Hematopoietic multipotent progenitor cell treated with erythropoietin and hydrocortisone succinate and interleukin-3 and kit ligand, for 8 days (in vitro differentiated cells): ENCODE results near the gene GALNT18.

Experiments
- DNase-seq: peaks from one replicate; pipeline ENCODE4 v3.0.0-alpha.2; 2015

Gene GALNT18

DNA sequence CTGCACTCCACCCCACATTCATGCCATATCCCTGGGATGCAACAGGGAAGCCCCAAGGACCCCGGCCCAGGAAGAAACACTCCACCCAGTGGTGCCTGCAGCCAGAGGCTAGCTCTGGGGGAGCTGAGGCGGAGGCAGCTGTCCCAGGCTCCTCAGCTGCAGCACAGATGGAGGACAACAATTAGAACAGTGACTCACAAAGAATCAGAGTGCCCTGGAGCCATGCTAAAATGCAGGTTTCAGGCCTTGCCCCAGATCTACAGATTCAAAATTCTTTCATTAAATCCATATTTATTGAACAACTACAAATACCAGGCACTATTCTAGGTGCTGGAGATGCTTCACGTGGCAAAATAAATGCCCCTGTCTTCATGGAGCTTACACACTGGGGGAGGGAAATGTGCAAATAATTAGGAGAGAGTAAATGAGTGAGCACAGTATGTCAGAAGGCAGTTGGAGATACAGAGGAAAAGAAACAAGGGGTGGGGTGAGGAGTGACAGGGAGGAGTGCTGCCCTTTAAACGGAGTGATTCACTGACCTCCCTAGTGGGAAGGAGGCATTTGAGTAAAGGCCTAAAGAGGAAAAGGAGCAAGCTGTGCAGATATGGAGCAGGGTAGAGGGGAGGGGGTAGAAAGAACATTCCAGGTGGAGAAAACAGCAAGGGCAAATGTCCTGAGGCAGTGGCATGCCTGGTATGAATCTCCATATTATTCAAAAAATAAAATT is 195.4 kb downstream of the GALNT18 start:
- no peak for DNase-seq

DNA sequence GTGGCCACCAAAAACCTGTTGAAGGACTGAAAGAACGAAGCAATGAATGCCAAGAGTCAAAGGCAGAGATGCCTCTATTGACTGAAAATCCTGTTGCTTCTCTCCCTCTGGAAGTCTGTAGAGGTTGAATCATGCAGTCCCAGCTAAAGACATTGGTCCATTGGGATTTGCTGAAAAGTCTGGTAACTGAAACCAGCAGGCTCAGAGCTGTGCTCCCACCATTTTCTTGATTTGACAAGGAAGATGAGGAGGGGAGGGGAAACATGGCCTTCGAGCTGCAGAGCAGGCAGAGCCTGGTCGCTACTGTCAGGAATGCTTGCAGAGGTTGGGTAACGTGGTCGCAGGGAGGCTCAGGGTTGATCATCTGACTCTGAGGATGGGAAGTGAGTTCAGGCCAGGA is 196.0 kb downstream of the GALNT18 start:
- no peak for DNase-seq

DNA sequence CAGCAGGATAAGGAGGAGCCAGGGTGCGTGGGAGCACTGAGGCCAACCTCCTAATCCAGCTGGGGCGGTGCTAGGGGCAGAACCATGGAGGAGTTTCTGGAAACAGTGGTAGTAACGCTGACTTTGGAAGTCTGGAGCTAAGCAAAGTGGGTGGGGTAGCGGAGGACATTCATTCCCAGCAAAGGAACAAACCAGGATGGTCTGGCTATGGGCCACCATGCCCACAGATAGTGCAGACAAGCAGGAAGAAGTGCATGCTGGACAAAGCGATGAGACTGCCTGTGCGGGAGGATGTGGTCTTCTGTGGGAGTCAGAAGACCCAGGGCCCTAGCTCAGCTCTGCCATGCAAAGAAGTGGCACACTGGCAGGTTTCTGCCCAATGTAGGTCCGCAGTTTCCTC is 197.1 kb downstream of the GALNT18 start:
- no peak for DNase-seq

DNA sequence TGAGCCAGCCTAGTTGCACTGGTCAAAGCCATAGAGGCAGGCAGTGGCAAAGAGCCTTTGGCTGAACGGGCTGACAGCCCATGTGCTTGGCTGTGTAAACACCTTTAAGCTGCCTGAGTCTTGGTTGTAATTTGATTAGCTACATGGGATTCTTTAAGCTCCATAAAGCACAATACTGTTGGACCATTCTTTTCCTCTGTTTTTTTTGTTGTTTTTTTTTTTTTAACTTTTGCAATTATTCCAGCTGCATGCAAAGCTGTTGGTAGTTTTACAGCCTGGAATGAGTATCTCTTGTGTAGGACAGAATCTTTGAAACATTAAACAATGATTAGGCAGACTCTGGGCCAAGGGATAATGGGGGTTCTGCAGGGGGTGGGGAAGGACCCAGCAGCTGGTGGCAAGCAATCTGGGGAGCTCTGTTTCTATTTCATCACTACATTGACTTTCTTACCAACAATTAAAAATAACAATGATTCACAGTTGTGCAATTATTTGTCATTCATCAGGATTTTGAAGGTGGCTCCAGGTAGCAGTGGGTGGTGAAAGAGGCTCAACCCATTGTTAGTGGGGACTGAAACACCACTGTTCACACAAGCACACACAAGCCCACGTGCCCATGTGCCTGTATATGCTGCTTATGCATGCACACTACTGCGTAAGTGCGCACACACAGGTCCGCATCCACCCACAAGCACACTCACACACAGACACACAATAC is 199.2 kb downstream of the GALNT18 start:
- no peak for DNase-seq

DNA sequence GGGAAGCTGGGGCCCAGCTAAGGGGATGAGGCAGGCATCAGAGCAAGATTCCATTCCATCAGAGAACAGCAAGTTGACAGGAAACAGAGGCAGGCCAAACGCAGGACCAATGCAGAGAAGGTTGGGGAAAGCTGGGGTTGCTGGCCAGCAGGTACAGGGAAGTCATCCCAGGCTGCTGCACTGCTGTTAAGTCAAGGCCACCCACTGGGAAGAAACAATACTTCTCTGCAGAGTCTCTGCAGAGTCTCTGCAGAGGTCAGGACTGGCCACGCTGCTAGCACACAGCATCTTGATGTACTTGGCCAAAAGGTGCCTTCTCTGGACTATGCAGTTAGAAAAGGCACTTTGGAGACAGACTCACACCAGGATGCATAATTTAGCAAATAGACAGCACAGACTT is 200.3 kb downstream of the GALNT18 start:
- no peak for DNase-seq

DNA sequence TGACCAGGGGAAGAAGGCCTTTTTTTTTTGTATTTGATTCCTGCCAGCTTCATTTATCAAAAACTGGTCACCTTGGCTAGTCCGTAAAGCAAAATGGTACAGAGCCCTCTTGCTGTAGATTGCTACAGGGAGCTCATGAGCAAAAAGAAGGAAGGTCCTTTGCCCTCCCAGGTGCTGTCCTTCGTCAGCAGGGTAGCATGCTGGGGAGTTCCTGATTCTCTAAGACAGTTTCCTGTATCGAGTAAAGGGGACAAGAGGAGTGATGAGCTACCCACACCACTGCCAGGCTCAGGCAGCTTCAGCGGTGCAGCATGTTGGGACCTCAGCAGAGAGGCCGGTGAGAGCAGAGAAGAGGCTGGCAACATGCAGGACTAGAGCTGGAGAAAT is 200.9 kb downstream of the GALNT18 start:
- no peak for DNase-seq

DNA sequence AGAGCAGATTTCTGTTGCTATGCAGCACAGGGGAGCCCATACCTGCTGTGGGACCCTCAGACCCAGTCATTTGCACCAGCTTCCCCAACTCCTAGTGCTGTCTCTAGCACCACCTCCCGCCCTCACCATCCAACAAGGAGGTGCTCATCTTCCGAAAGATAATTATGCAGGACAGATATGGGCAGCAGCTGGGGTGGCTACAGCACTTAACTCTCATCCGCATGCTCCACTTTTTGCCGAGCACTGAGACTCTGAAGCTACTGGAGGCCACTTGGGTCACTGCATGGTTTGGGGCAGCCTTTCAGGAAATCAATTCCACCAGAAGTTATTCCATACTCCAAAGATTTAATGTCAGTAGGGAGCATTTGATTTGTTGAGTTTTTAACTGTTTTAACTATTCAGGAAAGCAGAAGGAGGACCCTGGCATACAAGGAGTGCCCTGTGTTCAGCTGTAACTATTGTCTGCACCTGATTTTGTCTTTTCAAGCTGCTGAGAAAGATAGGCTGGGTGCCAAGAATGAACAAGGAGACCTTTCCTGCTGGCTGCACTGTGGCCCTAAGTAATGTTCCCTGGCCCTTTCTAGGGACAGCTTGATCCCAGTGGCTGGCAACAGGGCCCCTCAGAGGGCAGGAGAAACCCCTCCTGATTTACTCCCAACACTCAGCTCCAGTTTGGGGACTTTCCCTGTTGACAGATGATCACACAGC is 201.5 kb downstream of the GALNT18 start:
- peak; percentile 93 for DNase-seq

DNA sequence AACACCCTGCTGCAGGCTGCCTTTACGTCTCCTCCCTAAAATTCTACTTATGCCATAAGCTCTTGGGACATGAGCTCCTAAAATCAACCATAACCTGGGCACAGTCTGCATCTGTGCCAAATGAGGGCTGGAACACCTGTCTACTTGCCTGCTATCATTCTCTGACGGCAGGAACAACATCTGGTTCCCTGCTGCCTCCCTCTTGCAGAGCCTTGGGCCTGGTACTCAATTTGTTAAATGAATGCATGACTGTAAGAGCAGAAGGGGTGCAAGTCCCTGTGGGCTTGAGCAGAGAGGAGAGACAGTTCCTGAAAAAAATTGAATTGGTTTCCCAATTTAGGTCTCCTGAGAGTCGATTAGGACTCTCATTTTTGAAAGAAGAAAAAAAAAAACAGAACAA is 202.1 kb downstream of the GALNT18 start:
- no peak for DNase-seq

DNA sequence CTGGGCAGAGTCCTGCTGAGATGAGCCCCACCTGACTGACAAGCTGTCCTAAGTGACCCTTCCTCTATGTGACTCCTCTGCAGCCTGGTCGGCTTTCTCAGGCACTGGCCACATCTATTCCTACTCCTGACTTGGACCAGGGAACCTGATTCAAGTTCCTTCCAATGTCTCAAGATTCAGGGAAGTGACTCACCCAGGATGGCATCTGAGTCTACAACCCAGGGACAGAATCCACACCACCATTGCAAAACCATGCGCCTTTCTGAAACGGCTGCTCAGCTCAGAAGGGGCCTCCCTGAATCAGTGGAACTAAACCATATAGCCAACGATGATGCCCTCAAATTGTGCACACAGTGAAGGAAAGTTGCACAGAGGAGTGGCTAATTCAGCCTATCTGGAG is 204.9 kb downstream of the GALNT18 start:
- DNase-seq = no peak

DNA sequence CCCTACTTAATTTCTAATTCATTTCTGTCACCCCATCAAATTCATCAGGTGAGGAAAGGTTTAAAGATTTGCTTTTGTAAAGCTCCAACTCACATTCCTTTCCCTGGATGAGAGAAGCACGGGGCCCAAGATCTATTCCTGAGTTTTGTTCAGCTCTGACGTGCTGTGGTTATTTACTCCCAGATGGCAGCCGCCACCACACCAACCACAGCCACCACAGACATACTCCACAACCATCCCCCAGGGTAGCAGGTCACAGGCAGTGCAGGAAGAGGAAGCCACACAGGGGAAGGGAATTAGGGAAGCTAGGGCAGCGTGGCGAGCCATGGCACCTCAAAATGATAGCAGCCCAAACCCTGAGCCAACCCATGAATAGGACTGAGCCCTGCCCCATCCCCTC is 205.3 kb downstream of the GALNT18 start:
- peak; percentile 35 for DNase-seq

DNA sequence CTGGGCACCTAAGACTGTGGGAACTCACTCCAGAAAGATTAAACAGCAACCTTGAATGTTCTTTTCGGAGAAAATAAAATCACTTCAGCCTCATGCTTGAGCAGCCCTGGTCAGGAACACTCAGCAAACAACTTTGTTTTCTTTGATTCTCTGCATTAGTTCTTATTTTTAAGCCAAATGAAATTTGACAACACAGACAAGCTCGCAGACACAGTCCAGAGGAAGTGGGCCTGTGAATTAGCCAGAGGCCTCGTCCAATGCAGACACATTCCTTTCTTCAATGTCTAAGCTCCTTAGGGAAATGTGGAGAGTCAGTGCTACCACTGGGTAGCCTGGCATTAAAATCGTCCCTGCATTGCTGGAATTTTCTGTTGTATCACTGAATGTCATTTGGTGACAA is 205.9 kb downstream of the GALNT18 start:
- no peak for DNase-seq

DNA sequence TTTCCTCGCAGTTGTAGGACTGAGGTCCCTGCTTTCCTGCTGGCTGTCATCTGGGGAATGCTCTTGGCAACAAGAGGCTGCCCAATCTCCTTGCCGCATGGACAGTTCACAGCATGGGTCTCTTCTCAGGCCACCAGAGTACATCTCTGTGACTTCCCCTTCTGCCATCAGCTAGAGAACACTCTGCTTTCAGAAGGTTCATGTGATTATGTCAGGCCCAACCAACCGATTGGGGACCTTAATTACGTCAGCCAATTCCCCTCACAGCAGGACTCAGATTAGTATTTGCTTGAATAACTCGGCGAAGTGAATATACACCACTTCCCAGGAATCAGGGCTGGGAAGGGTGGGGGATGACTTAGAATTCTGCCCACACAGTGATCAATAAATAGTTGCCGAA is 206.8 kb downstream of the GALNT18 start:
- DNase-seq = no peak

DNA sequence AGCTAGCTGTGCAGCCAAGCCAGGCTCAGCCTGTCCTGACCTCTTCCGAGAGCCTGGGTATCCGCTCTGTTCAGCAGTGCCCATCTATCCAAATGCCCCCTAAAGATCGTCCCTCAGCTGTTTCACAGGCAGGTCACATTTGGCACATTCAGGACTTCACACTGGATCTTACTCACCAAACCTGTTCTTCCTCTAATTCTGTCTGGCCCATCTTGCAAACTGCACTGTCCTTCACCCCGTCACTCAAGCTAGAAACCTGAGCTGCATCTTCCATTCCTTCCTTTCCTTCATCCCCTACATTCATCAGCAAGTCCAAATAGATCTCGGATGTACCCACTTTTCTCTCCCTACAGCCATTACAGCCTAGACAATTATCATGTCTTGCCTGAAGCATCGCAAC is 208.0 kb downstream of the GALNT18 start:
- no peak for DNase-seq

DNA sequence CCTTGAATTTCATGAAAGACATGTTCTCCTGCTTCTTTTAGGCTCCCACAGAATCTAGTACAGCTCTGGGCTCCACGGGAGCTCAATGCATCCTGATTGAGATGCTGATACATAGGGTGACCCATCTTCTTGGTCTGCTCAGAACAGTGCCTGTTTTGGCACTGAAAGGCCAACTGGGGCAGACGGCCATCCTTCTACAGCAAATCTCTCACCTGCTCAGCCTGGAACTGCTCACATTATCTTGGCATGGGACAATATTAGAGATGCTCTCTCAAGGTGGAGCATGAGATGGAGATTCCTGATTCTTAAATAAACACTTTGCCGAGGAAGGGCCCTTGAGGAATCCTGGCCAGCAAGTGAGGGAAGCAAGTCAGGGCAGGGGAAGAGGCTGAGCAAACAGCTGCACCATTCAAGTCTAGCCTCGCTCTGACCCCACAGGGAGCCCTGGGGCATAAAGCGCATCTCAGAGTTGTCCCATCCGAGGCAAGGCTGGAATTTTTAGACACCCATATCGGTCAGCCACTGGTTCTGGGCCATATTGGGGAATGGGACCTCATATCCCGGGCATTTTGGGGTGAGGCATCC is 210.3 kb downstream of the GALNT18 start:
- no peak for DNase-seq

DNA sequence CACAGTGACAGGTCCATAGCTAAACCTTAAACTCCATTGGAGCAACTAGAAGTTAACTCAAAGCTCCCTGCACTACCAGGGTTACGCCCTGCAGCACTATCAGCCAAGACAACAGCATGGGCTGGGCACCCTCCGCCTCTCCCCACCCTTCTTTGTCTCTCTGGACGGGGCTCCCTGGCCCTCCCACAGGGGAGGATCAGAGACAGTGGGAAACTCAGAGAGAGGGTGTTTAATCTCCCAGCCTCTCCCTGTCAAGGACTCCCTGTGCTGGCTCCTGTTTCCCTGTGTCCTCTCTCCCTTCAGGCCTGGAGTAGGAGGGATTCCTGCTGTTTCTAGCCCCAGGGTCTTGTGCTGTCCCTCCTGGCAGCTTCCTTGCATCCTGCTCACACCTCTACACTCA is 211.9 kb downstream of the GALNT18 start:
- DNase-seq = peak; percentile 93

DNA sequence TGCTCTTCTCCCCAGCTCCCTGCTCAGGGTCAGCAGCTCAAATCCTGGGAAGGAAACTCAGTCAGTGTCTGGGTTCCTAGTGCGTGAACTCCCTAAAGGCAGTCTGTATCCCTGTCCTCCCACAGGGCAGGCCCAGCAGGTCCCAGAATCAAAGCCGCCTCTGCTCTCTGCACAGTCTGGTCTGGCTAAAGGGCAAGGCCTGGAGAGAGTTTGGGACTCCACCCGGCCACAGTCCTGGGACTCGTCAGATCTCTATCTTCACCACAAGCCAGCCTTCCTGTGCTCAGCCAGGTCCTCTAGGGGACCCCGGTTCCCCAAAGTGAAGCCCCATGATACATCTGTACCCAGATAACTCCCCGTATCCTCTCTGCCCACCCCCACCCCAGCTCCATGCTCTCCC is 212.6 kb downstream of the GALNT18 start:
- peak; percentile 22 for DNase-seq

DNA sequence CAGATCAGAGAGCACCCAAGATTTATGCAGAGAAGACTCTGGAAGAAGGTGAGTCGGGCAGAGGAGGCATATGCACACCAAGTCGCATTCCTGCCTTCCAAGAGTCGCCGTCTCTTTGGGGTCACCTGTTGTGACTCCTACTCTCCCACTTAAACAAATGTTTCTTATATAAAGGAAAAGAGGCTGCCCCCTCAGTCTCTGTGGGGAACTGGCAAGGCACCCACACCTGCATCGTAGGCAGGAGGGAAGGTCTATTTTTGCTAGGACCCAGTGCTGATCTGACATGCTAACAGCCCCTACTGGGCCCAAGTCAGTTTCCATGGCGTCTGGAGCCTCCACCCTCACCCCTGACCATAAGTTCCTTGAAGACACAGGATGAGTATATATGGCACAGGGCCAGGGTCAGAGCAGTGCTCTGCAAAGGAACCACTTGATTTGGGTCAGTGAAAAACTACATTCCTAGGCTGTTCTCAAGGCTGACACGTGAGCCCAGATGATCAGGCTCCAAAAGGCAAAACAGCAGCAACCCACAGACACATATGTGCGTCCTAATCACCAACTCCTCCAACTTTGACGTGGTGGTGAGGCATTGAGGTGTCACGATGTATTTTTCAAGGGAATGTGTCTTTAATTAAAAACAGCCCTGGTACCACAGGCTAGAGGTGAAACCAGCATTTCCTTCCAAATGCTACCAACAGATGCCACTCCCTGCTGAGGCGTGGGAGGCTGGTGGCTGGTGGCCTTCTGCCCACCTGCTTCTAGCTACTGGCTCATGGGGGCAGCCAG is 213.2 kb downstream of the GALNT18 start:
- no peak for DNase-seq

DNA sequence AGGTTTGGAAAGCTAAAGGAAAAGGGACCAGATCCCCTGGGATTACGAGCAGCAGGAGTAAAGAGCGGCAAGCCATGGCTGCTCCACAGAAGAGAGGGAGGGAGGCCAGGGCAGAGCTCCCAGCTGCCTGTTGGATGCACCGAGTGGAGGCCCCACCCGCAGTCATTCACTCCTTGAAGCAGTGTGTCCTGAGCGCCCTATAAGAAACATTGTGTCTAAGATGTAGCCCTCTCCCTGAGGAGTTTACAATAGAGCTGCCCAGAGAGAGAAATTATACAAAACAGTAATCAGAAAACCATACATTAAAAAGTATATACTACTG is 214.1 kb downstream of the GALNT18 start:
- DNase-seq = no peak

DNA sequence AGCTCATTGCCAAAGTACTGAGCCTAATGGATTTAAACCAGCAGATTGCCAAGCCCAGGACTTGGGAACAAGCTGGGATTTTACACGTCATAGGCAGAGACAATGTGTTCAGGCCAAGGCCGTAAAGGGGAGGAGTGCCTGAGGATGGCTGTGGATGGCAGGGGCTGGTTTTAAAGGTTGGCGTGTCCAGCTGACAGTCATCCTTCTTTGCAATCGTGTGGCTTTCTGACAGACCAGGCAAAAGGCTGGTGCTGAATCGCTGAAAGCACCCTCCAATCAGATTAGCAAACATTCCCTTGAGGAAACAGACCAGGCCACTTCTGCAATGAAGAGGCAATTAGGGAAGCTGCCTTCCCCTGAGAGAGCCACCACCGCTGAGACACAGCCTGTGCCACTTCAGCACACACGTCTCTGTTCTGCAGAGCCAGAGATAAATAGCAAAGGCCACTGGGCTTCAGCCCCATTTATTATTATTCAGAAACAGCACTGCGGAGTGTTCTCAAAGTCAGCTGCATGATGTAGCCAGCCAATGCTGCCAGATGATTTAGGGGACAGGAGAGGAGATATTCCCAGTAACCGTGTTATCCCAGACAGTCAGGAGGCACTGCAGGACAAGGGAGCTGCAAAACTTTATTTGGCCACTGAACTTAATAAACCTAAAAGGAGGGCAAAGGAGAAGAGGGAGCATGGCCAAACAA is 214.6 kb downstream of the GALNT18 start:
- DNase-seq = no peak

DNA sequence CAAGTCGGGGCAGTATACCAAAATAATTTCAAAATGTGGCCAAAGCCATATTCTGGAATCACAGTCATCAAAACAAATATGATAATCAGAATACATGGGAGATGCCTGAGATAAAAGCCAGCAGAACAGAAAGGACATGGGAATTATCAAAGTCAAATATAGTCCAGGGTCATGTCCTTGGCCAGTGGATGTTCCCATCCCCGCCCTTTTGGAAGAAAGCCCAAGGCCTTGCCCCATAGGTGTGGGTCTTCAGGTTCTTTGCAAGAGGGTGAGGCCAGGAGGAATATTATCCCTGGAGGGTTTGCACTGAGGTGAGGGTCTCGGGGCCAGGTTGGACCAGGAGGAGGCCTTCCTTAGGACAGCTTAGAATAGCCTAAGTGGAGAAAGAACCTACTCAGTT is 215.2 kb downstream of the GALNT18 start:
- DNase-seq = no peak

DNA sequence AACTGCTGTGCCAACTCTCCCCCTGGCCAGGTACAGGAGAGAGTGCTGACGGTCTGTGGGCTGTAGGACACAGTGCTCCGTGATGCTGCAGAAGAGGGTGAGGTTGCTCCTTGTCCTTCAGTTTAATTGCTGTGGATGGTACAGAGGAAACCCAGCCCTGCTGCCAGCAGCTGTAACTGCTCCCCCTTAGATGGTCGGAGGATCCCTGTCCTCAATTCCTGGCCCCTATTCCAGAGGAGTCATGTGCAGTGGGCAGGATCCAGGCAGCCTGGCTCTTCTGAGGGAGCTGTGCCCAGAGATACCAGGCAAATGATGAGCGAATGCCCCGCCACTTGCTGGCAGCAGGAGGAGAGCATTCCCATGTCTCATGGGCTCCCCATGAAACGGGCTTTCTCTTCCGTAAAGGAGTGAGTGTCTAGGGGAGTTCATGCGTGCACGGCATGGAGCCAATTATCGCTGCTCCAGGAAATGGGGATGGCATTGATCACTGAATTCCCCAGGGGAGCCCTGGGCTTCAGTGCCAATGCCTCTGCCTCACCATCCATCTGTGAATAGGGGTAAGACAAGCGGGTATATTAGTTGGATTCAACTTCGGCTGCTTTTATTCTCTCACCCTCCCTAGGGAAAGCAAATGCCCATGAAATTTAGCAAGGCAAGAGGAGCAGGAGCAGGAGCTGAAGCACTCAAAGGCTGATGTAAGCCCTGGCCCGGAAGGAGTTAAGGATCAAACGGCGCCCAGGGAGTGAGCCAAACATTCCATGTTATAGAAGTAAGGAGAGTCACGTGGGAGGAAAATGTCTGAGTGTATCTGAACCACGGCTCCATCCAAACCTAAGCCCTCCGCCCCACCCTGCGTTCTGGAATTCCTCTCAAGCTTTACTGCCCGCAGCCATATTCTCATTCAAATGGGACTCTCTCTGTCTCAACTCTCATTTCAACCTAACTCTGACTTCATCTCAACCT is 217.8 kb downstream of the GALNT18 start:
- DNase-seq = no peak
